GF-D8 (cell line): ENCODE data around the gene CBFA2T2.
"Not testable (repeated sequence)": the region's sequence is repeated elsewhere in the genome, so short reads cannot be mapped to it uniquely, and the experiment has no call there.

Experiments
- DNase-seq: peaks from one replicate; lab custom pipeline; 2025; lab: John Stamatoyannopoulos, UW

The CBFA2T2 gene

DNA sequence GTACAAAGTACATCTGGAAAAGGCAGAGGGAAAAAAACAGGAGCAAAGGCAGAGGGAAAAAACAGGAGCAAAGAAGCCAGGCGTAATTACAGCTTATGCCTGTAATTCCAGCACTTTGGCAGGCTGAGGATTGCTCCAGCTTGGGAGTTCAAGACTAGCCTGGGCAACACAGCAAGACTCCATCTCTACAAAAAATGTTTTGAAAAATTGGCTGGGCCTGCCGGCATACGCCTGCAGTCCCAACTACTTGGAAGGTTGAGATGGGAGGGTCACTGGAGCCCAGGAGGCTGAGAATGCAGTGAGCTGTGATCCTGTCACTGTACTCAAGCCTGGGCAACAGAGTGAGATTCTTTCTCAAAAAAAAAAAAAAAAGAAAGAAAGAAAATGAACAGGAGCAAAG lies 19.0 kb upstream of the CBFA2T2 start:
- no peak for DNase-seq

- DNase-seq: no peak
Observed at GRCh38 chr20:33472868-33473435, 16.9 kb upstream of the CBFA2T2 start.

DNA sequence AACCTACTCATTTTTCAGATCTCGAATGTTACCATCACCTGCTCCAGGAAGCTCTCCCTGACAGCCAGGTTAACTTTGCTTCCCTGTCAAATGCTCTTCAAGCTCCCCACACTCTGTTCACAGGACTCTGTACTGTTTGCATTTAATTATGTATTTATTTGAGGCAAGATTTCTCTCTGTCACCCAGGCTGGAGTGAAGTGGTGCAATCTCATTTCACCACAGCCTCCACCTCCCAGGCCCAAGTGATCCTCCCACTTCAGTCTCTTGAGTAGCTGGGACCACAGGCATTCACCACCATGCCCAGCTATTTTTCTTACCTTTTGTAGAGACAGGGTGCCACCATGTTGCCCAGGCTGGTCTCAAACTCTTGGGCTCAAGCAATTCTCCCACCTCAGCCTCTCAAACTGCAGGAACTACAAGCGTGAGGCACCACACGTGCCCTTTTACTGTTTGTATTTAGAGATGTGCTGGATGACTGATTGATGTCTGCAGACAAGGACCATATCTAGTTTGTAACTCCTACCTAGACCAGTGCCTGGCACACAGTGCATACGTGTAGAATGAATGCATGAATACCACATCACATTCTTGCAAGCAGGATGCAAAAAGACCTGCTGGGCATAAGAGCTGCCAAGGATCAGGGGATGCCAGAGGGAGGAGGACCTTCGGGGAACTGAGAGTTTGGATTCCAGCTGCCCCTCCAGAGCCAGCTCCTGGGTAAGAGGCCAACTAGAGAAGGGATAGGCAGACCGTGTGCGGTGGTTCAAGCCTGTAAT lies 15.6 kb upstream of the CBFA2T2 start:
- DNase-seq: no peak

DNA sequence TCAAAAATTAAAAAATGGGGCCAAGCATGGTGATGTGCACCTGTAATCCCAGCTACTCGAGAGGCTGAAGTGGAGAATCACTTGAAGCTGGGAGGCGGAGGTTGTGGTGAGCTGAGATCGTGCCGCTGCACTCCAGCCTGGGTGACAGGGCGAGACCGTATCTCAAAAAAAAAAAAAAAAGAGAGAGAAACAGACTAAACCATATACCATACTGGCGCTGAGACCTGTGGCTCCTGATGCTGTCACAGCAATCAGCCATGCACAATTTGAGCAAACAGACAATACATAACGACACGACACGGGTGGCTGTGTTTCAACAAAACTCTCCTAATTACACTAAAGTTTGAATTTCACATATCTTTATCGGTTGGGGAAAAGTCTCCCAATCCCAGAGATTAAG lies 14.9 kb upstream of the CBFA2T2 start:
- no peak for DNase-seq

DNA sequence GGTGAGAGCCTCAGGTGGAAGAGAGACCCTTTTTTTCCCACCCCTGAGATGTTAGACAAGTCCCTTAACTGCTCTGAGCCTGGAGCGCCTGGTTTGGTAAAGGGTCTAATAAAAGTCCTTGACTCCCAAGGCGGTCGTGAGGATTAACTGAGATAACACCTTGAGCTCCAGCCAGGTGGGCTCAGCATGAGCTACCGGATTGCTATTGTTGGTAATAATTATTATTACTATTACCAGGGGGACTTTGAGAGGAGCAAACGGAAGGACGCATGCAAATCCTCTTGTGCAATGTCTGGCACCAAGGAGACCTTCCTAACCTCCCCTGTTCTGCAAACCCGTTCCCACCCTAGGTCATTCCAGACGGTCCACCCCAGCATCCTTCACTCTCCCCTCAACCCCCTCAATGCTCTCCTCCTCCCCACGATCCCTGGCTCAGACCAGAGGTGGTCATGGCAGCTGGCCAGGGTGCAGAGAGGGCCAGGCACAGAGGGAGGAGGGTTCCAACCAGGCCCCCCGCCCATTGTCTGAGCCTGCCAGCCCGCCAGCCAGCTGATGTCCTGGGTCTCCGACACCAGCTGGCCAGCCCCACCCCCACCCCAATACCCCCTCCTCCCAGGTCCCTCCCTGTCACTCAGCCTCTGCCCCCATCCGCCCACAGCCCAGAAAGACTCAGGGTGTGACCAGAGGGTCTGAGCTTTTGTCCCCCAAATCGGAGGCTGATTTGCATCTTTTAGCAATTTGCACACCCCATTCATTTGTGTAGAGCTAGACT lies 14.3 kb upstream of the CBFA2T2 start:
- DNase-seq: no peak

DNA sequence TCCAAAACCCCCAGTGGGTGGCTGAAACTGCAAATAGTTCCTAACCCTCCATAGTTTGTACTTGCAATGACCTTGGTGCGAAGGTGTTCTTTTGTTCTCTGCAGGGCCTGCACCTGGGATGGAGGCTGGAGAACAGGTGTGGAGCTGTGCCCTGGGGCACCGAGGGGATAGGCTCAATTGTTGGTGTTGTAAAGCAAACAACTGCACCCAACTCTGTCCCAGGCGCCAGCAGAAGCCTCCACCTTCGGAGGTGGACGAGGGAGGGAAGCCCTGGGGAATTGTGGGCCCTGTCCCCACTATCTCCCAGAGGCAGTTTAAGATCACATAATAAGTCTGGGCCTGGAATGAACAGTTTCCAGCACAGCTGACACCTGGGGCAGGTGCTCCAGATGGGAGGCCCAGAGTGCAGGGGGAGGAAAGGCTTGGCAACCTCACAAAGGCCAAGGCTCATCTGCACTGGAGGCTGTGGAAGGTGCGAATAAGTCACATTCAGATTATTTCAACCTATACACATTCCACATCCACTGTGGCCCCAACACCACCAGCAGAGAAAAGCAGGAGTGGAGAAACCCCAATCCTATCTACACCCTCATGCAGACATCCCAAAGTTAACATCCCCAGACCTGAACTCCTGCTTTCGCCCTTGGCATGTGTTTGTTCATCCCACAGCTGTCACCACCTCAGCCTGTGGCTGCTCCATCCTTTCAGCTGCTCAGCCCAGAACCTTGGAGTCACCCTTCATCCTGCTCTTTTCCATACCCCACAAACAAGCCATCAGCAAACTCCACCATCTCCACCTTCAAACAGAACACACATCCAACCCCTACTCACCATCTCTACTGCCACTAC lies 12.3 kb upstream of the CBFA2T2 start:
- DNase-seq: no peak

GRCh38 chr20:33480048-33480447 lies 9.8 kb upstream of the CBFA2T2 start:
- DNase-seq: no peak

- no peak for DNase-seq
Observed at GRCh38 chr20:33481431-33481941, 8.4 kb upstream of the CBFA2T2 start.

DNA sequence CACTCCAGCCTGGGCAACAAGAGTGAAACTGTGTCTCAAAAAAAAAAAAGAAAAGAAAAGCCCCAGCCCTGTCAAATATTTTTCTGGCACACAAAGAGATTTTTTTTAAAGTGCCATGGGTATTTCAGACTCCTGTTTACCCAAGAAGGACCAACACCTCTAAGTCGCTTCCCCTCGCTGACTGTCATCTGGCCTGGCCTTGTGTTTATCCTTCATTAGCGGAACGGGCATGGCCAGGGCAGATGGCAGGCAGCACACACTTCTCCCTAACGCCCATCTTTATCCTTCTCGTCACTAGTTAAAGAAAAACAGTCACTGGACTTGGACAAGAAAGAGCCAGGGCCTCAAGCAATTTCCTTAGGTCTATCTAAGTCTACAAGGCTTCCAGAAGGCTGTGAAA lies 7.3 kb upstream of the CBFA2T2 start:
- DNase-seq: no peak

DNA sequence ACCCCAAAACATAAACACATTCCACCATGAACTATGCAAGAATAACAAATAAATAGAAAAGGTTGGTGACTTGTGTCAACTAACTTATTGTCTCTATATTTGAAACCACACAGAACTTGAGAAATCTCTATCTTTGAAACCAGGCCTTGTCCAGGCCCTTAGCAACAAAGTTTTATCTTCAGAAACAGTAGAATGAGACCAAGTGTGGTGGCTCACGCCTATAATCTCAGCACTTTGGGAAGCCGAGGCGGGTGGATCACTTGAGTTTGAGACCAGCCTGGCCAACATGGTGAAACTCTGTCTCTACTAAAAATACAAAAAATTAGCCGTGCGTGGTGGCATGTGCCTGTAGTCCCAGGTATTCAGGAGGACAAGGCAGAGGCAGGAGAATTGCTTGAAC lies 6.7 kb upstream of the CBFA2T2 start:
- DNase-seq: not testable (repeated sequence)

- no peak for DNase-seq
Observed at GRCh38 chr20:33488201-33488600, 1.7 kb upstream of the CBFA2T2 start.

DNA sequence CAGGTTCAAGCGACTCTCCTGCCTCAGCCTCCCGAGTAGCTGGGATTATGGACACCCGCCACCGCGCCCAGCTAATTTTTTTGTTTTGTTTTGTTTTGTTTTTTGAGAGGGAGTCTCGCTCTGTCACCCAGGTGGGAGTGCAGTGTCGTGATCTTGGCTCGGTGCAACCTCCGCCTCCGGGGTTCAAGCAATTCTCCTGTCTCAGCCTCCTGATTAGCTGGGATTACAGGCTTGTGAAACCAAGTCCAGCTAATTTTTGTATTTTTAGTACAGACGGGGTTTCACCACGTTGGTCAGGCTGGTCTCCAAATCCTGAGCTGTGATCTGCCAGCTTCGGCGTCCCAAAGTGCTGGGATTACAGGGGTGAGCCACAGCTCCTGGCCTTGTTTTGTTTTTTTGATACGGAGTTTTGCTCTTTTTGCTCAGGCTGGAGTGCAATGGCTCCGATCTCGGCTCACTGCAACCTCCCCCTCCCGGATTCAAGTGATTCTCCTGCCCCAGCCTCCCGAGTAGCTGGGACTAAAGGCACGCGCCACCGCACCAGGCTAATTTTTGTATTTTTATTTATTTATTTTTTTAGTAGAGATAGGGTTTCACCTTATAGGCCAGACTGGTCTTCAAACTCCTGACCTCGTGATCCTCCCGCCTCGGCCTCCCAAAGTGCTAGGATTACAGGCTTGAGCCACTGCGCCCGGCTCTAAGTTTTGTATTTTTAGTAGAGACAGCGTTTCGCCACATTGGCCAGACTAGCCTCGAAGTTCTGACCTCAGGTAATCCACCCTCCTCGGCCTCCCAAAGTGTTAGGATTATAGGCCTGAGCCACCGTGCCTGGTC lies 1.0 kb upstream of the CBFA2T2 start:
- DNase-seq: not testable (repeated sequence)

DNA sequence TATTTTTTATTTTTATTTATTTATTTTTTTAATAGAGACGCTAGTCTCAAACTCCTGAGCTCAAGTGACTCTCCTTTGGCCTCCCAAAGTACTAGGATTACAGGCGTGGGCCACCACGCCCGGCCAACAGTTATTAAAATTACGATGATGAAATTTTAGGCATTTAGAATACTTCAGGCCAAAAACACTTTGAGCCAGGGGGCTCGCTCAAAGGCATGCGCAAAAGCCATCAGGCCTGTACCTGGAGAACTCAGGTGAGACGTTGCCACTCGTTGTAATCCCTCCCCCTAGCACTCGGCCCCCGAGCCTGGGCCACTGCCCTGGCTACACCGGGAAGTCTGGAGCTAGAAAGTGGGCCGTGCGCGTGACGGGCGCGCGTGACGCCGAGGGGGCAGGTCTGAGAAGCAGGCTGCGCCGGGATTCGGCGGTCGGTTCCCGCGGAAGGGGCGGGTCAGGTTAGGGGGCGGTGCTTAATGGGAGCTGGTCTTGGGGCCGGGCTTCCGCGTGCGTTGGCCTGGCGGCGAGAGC lies 337 bp upstream of the CBFA2T2 start:
- DNase-seq: peak; percentile 90

- DNase-seq: no peak
Observed at GRCh38 chr20:33490934-33491656, 1.2 kb downstream of the CBFA2T2 start.

- DNase-seq: no peak
Observed at GRCh38 chr20:33493076-33493766, 3.3 kb downstream of the CBFA2T2 start.

DNA sequence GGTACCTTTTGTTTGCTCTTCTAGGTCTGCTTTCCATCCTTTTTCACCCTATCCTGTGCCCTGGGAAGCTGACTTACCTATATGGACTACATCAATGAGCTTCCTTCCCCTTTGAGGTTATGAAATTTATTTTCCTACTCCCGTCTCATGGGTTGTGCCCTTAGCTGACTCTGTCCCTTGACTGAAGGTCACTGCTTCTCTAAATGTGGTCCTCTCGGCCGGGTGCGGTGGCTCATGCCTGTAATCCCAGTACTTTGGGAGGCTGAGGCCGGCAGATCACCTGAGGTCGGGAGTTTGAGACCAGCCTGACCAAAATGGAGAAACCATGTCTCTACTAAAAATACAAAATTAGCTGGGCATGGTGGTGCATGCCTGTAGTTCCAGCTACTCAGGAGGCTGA lies 6.9 kb downstream of the CBFA2T2 start:
- not testable (repeated sequence) for DNase-seq

DNA sequence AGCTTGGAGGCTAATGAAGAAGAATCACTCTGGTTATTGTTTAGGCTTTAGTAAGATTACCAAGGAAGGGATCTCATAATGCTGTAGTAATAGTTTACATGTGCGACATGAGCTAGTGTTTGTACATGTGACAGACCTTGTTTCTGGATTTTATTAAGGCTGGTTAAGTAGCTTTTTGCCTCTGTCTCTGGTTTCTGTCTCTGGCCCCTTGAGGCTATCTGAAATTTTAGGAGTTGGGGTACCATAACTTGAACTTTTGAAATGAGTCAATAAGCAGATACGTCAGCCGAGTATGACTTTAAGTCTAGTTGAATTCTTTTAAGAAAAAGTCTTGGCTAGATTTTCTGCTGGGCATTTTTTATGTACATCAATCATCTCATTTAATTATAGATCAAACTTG lies 9.5 kb downstream of the CBFA2T2 start:
- DNase-seq: no peak

DNA sequence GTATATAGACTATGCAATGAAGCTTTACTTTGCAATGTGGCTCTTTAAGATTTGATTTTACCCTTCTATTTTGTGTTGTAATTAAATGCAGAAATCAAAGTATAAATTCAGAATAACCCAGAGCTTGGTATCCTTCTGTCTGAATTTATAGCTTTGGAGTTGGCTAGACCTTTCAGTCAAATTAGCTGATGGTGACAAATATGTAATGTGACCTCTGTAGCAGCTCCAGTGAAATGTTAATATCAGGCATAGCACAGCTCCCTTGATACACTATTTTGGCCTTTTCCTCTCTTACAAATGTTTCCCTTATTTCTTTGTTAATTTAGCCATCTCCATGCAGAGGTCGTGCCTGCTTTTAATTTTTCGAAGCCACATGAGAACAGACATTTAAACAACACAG lies 11.1 kb downstream of the CBFA2T2 start:
- no peak for DNase-seq

DNA sequence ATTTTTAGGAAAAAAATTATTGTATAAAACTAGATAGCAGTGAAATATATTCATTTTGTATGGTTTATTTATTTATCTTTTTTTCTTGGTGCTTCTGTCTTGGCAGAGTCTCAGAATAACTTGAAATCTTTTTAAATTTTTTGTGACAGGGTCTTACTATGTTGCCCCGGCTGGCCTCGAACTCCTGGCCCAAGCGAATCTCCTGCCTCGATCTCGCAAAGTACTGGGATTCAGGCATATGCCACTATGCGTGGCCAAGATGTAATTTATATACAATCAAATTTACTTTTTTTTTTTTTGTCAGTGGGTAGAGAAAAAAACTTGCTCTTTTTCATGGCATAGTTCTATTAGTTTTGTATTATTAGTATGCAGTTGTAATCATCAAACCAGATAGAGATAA lies 13.7 kb downstream of the CBFA2T2 start:
- DNase-seq: no peak

DNA sequence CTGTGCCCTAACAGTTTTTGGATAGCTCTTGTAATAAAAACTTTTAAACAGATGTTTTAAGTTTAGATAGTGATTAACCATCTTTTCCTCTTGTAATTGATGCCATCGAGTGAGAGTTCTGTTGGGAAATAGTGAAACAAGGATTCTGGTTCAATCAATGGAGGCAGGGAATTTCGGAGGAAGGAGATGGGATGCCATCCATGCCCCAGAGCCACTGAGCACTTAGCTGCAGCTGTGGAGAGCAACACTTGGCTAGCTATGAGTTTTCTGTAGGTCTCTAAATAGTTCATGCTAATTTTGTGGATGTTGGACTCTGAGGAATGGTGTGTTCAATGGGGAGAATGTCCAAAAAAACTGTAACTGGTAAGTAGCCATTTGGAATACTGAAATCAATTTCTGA lies 16.7 kb downstream of the CBFA2T2 start:
- DNase-seq: no peak
